MM.1S (cell line): Measurements from ENCODE around the gene TPT1.
"Not testable (repeated sequence)": the region's sequence is repeated elsewhere in the genome, so short reads cannot be mapped to it uniquely, and the experiment has no call there.

Source experiments
- CTCF ChIP-seq: fragments of 300-600 bp; sonication (generic); IDR thresholded peaks from 2 replicates; pipeline ENCODE4 v1.5.1; 2016; ENCODE audit warnings: antibody characterized with exemption, low read length, mixed read lengths
- EZH2 ChIP-seq: fragments of 300-600 bp; sonication (generic); optimal IDR thresholded peaks from 2 replicates; pipeline ENCODE3; 2017; ENCODE audit warnings: low read depth, mild to moderate bottlenecking, antibody characterized with exemption, low read length, mixed read lengths
- EZH2phosphoT487 ChIP-seq: fragments of 300-600 bp; sonication (generic); IDR thresholded peaks from 2 replicates; pipeline ENCODE4 v1.6.1; 2018; ENCODE audit warnings: antibody characterized with exemption, low read length

- TF ChIP-seq CTCF, EZH2, EZH2phosphoT487: not testable (repeated sequence)
Observed at GRCh38 chr13:45382739-45383138, 41.8 kb upstream of the TPT1 start.
